GM19043 (cell line): ENCODE results near the gene EYA2.

Source experiments
- ATAC-seq: cut with Tn5 transposase; IDR thresholded peaks from one replicate; pipeline ENCODE4 v1.9.1; 2021; ENCODE audit warnings: low read depth; ENCODE audit not compliant: unreplicated experiment

Gene EYA2

GRCh38 chr20:47211036-47211435 lies 316.4 kb downstream of the EYA2 start:
- ATAC-seq: no peak

- no peak for ATAC-seq
These were observed 318.1 kb downstream of the EYA2 start for GRCh38 chr20:47212606-47213207.

GRCh38 chr20:47213966-47214365 lies 319.3 kb downstream of the EYA2 start:
- ATAC-seq: no peak

GRCh38 chr20:47215653-47216397 lies 321.2 kb downstream of the EYA2 start:
- no peak for ATAC-seq

GRCh38 chr20:47216819-47217410 lies 322.3 kb downstream of the EYA2 start:
- no peak for ATAC-seq

GRCh38 chr20:47217482-47218446 lies 323.1 kb downstream of the EYA2 start:
- no peak for ATAC-seq

- ATAC-seq: no peak
These were observed 325.5 kb downstream of the EYA2 start for GRCh38 chr20:47220161-47220582.

GRCh38 chr20:47221036-47221625 lies 326.5 kb downstream of the EYA2 start:
- ATAC-seq: no peak

GRCh38 chr20:47222468-47223119 lies 328.0 kb downstream of the EYA2 start:
- no peak for ATAC-seq

- ATAC-seq: no peak
These were observed 329.3 kb downstream of the EYA2 start for GRCh38 chr20:47223896-47224295.

- ATAC-seq: no peak
These were observed 329.7 kb downstream of the EYA2 start for GRCh38 chr20:47224300-47224791.

- no peak for ATAC-seq
These were observed 330.2 kb downstream of the EYA2 start for GRCh38 chr20:47224857-47225256.

- no peak for ATAC-seq
These were observed 330.8 kb downstream of the EYA2 start for GRCh38 chr20:47225458-47225857.

GRCh38 chr20:47227119-47227518 lies 332.5 kb downstream of the EYA2 start:
- ATAC-seq: no peak

- ATAC-seq: no peak
These were observed 332.9 kb downstream of the EYA2 start for GRCh38 chr20:47227576-47227975.

- ATAC-seq: no peak
These were observed 334.0 kb downstream of the EYA2 start for GRCh38 chr20:47228654-47229053.

GRCh38 chr20:47230811-47231256 lies 336.2 kb downstream of the EYA2 start:
- no peak for ATAC-seq

GRCh38 chr20:47231382-47232039 lies 336.9 kb downstream of the EYA2 start:
- ATAC-seq: no peak

- no peak for ATAC-seq
These were observed 337.9 kb downstream of the EYA2 start for GRCh38 chr20:47232518-47232917.
